Uterus (tissue), 2 donors: ENCODE data around the gene CPNE4.

ENCODE experiments used
- POLR2A ChIP-seq, 2 donors: fragments of 450-650 bp; IDR thresholded peaks; one replicate each; pipeline ENCODE4 v1.6.1; 2016; ENCODE audit warnings: antibody characterized with exemption in 2 of 2, mild to moderate bottlenecking in 1 of 2, moderate library complexity in 1 of 2
- TF ChIP-seq, protein P1 (sequence below), 4 experiments: fragments of 200-600 bp in 2 of 4; fragments of 450-650 bp in 2 of 4; sonication (generic) in 2 of 4; IDR thresholded peaks; one replicate each; pipeline ENCODE4 v1.5.1; 2016 to 2019; ENCODE audit warnings: antibody characterized with exemption in 4 of 4, mild to moderate bottlenecking in 2 of 4, moderate library complexity in 1 of 4

DNA sequence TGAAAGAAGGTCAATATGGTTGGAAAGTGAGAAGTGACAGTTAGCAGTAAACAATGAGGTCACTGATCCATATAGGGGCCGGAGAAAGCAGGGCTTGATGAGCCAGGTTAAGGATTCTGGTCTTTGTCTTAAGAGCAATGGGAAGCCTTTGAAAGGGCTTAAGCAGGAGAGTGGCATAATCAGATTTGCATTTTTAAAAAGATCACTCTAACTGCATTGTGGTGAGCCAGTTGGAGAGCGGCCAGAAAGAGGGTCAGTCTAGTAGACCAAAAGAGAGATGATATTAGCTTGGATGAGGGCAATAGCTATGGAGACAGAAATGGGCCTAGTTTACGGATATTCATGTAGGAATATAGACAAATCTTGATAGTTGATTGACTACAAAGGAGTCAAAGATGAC lies 46.6 kb downstream of the CPNE4 start:
- TF ChIP-seq, protein P1, sequence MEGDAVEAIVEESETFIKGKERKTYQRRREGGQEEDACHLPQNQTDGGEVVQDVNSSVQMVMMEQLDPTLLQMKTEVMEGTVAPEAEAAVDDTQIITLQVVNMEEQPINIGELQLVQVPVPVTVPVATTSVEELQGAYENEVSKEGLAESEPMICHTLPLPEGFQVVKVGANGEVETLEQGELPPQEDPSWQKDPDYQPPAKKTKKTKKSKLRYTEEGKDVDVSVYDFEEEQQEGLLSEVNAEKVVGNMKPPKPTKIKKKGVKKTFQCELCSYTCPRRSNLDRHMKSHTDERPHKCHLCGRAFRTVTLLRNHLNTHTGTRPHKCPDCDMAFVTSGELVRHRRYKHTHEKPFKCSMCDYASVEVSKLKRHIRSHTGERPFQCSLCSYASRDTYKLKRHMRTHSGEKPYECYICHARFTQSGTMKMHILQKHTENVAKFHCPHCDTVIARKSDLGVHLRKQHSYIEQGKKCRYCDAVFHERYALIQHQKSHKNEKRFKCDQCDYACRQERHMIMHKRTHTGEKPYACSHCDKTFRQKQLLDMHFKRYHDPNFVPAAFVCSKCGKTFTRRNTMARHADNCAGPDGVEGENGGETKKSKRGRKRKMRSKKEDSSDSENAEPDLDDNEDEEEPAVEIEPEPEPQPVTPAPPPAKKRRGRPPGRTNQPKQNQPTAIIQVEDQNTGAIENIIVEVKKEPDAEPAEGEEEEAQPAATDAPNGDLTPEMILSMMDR (IDR thresholded peaks at IDR 0.05), result no peak
- no peak for TF ChIP-seq POLR2A (IDR thresholded peaks at IDR 0.05)
